HG02970 (cell line): Measurements from ENCODE around the gene MRLN.
A peak's percentile ranks its signal among the peaks of the same experiment; 100 is the strongest.

Experiments used
- ATAC-seq: cut with Tn5 transposase; IDR thresholded peaks from one replicate; pipeline ENCODE4 v1.9.1; 2021; ENCODE audit warnings: mild to moderate bottlenecking, moderate library complexity, moderate number of reproducible peaks; ENCODE audit not compliant: unreplicated experiment, low FRiP score

Gene MRLN

DNA sequence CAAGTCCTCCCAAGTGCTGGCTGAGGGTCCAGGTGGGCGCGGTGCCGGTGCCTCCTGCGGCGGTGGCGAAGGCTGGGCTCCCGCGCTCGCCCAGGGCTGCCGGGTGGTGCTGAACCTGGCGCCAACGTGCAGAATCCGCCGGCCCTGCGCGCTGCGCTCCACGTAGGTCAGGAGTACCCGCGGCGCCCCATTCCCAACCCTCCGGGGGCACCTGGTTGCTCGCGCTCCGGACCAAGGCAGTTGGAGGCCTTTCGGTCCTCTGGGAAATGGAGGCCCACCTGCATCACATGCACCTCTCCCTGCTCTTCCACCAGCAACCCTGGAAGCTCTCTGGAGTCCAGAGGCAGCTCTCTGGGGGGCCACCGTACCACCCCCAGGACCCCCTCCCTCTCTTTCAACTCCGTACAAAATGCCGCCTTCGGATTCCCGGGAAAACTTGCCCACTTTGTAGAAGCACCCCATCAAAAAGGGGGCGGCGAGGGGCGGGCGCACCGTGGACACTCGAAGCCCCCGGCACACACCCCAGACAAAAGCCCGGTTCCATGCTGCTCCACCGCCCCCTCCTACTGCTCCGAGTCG, 44.4 kb downstream of the MRLN start:
- ATAC-seq = peak; percentile 34

DNA sequence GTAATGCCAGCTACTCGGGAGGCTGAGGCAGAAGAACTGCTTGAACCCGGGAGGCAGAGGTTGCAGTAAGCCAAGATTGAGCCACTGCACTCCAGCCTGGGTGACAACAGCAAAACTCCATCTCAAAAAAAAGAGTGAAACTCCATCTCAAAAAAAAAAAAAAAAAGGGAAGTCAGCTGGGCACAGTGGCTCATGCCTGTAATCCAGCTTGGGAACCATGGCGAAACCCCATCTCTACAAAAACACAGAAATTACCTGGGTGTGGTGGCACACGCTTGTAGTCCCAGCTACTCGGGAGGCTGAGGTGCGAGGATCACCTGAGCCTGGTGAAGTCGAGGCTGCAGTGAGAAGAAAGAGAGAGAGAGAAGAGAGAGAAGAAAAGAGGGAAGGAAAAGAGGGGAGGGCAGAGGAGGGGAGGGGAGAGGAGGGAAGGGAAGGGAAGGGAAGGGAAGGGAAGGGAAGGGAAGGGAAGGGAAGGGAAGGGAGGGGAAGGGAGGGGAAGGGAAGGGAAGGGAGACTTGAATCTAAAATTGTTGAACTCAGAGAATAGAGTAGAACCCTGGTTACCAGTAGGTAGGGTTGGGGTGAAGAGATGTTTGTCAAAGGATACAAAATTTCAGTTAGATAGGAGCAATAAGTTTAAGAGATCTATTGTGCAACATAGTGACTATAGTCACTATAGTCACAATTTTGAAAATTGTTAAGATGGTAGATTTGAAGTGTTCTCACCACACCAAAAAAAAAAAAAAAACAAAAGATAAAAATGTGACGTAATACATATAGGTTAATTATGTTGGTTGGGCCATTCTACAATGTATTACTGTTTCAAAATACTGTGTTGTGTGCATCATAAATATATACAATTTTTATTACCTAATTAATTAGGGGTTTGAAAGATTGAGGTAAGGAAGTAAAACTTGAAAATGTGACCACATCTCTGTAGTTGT, 46.1 kb downstream of the MRLN start:
- ATAC-seq = no peak

DNA sequence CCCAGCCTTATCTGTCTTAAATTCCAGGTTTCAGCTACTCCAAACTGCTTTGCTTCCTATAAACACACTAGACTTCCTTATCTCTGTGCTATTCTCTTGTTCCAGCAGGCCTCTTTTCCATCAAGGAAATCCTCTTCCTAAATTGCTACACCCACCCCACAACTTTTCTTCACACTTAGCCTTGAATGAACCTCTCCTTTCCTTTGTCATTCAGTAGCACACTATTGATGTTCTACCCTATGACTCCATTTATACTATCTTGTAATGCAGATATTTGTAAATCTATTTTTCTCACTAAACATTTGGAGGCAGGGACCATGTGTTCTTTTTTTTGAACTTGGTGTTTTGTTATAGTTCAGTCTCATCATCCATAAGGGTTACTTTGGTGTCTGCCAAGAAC, 47.3 kb downstream of the MRLN start:
- no peak for ATAC-seq

DNA sequence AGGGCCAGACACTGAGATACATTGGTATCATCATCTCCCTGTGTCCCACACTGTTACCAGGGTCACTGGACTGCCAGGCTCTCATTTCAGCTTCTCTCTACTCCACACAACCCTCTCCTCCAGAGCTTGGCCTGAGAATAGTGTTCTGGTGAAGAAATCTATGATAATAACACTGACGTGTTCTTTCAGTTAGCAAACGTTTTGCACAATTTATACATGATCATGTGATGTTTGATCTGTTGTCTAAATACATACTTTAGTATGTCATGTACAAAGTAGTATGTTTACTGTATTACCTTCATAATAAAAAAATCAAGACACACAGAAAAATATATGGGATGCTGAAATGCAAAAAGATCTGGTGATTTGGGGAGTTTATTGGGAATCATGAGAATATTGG, 48.6 kb downstream of the MRLN start:
- ATAC-seq = no peak

DNA sequence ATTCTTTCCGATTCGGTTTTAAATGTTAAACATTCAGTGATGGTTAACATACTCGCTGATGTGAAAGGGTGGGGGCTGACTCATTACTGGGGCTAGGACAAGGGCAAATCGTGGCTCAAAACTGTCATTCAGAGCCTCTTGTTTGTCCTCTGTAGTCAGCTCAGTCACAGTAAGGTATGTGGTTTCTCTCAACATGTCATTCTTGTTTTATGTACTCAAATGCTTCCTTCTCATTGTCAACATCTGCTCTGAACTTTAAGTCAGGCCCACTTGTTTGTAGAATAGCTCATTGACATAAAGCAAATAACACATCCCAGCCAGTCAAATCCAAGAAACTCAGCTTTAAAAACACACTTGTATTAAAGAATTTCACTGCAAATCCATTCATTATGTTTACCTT, 50.9 kb downstream of the MRLN start:
- ATAC-seq = no peak

DNA sequence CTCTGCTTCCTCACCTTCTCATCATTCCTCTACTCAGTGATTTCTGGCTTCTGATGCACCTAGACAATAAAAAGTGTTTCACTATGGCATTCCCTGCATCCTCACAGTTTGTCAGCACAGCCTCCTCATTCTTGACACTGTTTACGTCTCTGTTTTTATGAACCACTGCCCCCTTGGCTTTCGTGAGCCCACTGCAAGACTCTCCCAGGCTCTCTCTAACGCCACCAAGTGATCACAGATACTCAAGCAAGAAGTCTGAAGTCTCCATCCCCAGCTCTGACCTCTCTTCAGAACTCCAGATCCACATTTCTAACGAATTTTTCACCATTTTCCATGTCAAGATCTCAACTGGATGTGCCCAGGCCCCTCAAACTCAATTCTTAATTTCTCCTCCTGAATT, 52.5 kb downstream of the MRLN start:
- ATAC-seq = no peak

DNA sequence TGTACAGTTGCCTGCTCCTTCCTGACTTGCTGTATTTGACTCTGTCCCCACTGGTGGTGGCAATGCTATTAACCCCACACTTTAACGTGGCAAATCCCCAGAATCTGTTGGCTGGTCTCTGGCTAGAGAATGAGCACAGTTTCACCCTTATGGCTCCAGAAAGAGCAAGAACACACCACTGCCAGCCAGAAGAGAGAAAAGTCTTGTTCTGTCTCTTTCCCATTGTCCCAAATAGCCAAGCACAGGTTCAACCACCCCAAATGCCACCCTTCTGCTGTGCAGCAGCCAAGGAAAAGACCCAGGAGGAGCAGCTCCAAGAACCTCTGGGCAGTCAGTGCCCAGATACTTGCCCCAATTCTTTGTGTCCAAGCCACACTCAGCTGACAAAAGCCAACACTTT, 54.9 kb downstream of the MRLN start:
- ATAC-seq = no peak

DNA sequence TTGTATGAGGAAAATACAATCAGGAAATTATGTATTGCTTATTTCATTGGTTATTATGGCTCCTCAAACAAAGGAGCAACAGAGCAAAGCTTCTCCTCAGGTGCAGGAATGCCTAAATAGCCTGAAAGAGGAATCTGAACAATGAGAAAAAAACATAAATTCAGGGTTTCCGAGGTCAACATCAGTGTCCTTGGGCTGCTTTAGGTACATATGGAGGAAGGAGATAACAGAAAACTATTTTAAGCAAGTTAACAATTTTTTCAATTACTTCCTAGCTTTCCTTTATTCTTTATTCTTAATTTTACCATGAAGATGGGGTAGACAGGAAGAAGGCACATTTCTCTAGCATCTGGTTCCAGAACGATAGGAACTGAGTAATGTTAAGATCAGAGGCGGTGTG, 57.6 kb downstream of the MRLN start:
- ATAC-seq = no peak

DNA sequence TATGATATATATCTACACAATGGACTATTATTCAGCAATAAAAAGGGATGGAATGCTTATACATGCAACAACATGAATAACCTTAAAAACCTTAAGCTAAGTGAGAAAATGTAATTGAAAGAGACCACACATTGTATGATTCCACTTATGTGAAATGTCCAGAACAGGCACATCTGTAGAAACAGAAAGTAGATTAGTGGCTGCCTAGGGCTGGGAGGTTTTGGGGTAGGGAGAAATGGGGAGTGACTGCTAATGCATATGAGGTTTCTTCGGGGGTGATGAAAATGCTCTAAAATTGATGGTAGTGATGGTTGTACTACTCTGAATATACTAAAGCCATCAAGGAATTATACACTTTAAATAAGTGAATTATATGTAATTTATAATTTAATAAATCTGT, 58.3 kb downstream of the MRLN start:
- no peak for ATAC-seq

DNA sequence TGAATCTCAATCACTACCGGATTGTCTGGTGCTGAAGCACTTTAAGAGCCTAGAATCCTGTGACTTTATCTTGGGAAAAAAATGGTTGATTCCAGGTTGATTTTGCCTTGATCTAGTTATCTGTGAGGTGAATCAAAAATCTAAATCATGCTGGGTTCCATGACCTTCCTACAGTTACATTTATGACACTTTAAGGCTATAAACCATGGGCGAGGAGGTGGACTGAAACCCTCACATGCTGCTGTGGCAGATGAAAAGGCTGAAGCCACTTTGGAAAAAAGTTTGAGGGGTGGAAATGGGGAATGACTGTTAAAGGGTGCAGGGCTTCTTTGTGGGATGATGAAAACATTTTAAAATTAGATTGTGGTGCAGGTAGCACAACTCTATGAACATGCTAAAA, 61.1 kb downstream of the MRLN start:
- no peak for ATAC-seq

DNA sequence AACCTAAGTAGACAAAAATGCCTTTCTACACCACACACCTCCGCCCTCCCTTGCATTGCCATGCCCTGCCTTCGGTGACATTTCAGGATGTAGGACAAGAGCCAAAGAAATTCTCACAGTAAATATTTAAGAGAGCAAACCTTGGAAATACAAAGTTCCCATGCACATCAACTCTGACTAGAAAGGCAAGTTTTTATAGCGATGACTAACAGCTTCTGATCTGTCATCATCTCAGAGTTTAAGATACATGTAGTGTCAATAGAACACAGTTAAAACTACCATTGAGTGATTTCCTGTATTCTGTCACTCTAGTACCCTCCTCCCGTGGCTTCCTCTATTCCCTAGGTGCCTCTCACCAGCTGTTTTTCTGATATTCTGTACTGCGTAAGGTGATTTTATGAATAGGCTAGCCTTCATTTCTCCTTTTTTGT, 64.3 kb downstream of the MRLN start:
- no peak for ATAC-seq

DNA sequence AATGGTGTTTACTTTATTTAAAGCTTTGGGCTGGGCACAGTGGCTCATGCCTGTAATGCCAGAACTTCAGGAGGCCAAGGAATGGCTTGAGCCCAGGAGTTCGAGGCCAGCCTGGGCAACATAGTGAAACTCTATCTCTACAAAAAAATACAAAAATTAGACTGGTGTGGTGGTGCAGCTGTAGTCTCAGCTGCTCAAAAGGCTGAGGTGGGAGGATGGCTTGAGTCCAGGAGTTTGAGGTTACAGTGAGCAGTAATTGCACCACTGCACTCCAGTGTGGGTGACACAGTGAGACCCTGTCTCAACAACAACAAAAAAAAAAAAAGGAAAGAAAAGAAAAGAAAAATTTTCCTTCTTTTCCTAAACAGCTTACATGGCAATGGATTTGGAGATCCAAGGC, 65.6 kb downstream of the MRLN start:
- ATAC-seq = no peak
